SU-DHL-6 (cell line): ENCODE measurements around the gene GABRR1.
"Not testable (repeated sequence)": the region's sequence is repeated elsewhere in the genome, so short reads cannot be mapped to it uniquely, and the experiment has no call there.

ENCODE experiments used
- H2AFZ ChIP-seq: fragments of 200-600 bp; sonication (generic); 2 replicates; pipeline ENCODE4 v1.6.1; 2014; ENCODE audit warnings: low read depth, mild to moderate bottlenecking, moderate library complexity, mixed read lengths, antibody characterized with exemption, low read length; ENCODE audit not compliant: severe bottlenecking
- H3F3A ChIP-seq: fragments of 200-600 bp; shearing (Covaris generic); 2 replicates; pipeline ENCODE4 v1.6.0; 2016; ENCODE audit warnings: antibody characterized with exemption, mild to moderate bottlenecking; ENCODE audit not compliant: insufficient read depth
- H3K27ac ChIP-seq: fragments of 200-600 bp; sonication (generic); 2 replicates; pipeline ENCODE4 v1.5.1; 2016; ENCODE audit warnings: low read depth, mild to moderate bottlenecking, low read length, moderate library complexity, mixed read lengths
- H3K27me3 ChIP-seq: fragments of 200-600 bp; sonication (generic), shearing (Covaris generic); 2 replicates; pipeline ENCODE4 v1.6.0; 2014; ENCODE audit warnings: mild to moderate bottlenecking, low read length
- H3K36me3 ChIP-seq: fragments of 200-600 bp; sonication (generic); 2 replicates; pipeline ENCODE4 v1.6.1; 2014; ENCODE audit warnings: mild to moderate bottlenecking, low read length, mixed read lengths
- H3K4me2 ChIP-seq: fragments of 300-600, 200-600 bp; shearing (Covaris generic), sonication (generic); 2 replicates; pipeline ENCODE4 v1.6.0; 2014; ENCODE audit warnings: low read length, low read depth, mild to moderate bottlenecking; ENCODE audit not compliant: poor library complexity, severe bottlenecking
- H3K4me3 ChIP-seq: fragments of 200-600 bp; sonication (generic); 2 replicates; pipeline ENCODE4 v1.5.1; 2014; ENCODE audit warnings: antibody characterized with exemption, low read length, mild to moderate bottlenecking, mixed read lengths; ENCODE audit not compliant: insufficient read depth, poor library complexity, severe bottlenecking
- H3K79me2 ChIP-seq: fragments of 200-600 bp; sonication (generic); 2 replicates; pipeline ENCODE4 v1.6.1; 2014; ENCODE audit warnings: mild to moderate bottlenecking, low read length, moderate library complexity; ENCODE audit not compliant: insufficient read depth
- H3K9ac ChIP-seq: fragments of 200-600 bp; sonication (generic); 2 replicates; pipeline ENCODE4 v1.7.0; 2014; ENCODE audit warnings: mild to moderate bottlenecking, low read length
- H3K9me2 ChIP-seq: fragments of 200-600 bp; sonication (generic); replicated peaks from 2 replicates; pipeline ENCODE4 v1.6.1; 2014; ENCODE audit warnings: low read length; ENCODE audit not compliant: insufficient read depth
- H3K9me3 ChIP-seq: fragments of 200-600 bp; sonication (generic); 2 replicates; pipeline ENCODE4 v1.6.1; 2014; ENCODE audit warnings: low read length, mixed read lengths; ENCODE audit not compliant: insufficient read depth
- H4K20me1 ChIP-seq: fragments of 200-600 bp; sonication (generic); 2 replicates; pipeline ENCODE4 v1.6.1; 2014; ENCODE audit warnings: low read depth, mild to moderate bottlenecking, antibody characterized with exemption, low read length, moderate library complexity, mixed read lengths
- EZH2phosphoT487 ChIP-seq: fragments of 200-600 bp; sonication (generic), shearing (Covaris generic); conservative IDR thresholded peaks from 2 replicates; pipeline ENCODE4 v1.6.1; 2018; ENCODE audit warnings: mild to moderate bottlenecking, antibody characterized with exemption, low read length, moderate library complexity, mixed read lengths
- TF ChIP-seq, protein P1 (sequence below): fragments of 200-600 bp; sonication (generic); IDR thresholded peaks from one replicate; pipeline ENCODE4 v1.5.1; 2017; ENCODE audit warnings: antibody characterized with exemption, mild to moderate bottlenecking, low read length, moderate library complexity; ENCODE audit not compliant: insufficient read depth, poor library complexity, severe bottlenecking

GABRR1 gene

DNA sequence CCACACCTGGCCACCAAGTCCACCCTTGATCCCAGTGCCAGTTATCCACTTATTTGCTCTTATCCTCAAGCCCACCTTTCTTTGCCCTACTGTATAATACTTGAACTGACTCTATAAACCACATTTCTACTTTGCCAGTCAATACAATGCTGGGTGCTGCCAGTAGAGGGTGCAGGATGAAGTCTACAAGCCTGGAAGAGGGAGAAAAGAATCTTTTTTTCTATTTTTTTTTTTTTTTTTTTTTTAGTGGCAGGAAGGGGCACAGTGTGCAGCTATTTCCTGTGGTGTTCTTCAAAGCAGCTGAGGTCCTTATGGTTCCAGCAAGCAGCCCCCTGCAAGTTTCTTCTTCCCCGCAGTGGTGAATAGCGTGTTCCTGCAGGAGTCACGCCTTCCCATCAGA is 22.2 kb upstream of the GABRR1 start:
- Histone ChIP-seq H3K4me2 (no peak overlapping the region), H3K79me2 (no peaks in the 10 kb centered on the region), H3K36me3 (no peaks in the 10 kb centered on the region), H3K9me3 (no peaks in the 10 kb centered on the region), H3K9ac (no peak overlapping the region), H3F3A (no peaks in the 10 kb centered on the region), H2AFZ (no peak overlapping the region), H3K27me3 (no peaks in the 10 kb centered on the region), H4K20me1 (no peaks in the 10 kb centered on the region), H3K27ac (no peak overlapping the region), H3K9me2 (no peaks in the 10 kb centered on the region), H3K4me3 (no peak overlapping the region)
- no peak for TF ChIP-seq EZH2phosphoT487
- TF ChIP-seq, protein P1, sequence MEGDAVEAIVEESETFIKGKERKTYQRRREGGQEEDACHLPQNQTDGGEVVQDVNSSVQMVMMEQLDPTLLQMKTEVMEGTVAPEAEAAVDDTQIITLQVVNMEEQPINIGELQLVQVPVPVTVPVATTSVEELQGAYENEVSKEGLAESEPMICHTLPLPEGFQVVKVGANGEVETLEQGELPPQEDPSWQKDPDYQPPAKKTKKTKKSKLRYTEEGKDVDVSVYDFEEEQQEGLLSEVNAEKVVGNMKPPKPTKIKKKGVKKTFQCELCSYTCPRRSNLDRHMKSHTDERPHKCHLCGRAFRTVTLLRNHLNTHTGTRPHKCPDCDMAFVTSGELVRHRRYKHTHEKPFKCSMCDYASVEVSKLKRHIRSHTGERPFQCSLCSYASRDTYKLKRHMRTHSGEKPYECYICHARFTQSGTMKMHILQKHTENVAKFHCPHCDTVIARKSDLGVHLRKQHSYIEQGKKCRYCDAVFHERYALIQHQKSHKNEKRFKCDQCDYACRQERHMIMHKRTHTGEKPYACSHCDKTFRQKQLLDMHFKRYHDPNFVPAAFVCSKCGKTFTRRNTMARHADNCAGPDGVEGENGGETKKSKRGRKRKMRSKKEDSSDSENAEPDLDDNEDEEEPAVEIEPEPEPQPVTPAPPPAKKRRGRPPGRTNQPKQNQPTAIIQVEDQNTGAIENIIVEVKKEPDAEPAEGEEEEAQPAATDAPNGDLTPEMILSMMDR: peak; percentile 11

DNA sequence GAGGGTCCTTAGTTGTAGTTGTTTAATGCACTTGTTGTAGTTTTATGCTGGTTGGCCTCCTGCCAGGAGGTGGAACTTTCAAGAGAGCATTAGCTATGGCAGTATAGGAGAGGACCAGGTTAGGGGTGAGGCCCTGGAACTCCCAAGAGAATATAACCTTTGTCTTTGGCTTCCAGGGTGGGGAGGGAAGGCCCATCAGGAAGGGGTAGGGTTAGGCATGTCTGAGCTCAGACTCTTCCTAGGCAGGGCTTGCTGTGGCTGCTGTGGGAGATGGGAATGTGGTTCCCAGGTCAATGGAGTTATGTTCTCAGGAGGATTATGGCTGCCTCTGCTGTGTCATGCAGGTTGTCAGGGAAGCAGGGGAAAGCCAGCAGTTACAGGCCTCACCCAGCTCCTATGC is 20.0 kb upstream of the GABRR1 start:
- Histone ChIP-seq H3K9me3 (no peaks in the 10 kb centered on the region), H4K20me1 (no peaks in the 10 kb centered on the region), H3K4me3 (no peak overlapping the region), H3F3A (no peaks in the 10 kb centered on the region), H3K9ac (no peak overlapping the region), H3K4me2 (no peak overlapping the region), H3K36me3 (no peaks in the 10 kb centered on the region), H3K27me3 (no peaks in the 10 kb centered on the region), H3K27ac (no peak overlapping the region), H2AFZ (no peak overlapping the region), H3K9me2 (no peaks in the 10 kb centered on the region), H3K79me2 (no peaks in the 10 kb centered on the region)
- TF ChIP-seq, protein P1: no peak
- no peak for TF ChIP-seq EZH2phosphoT487

DNA sequence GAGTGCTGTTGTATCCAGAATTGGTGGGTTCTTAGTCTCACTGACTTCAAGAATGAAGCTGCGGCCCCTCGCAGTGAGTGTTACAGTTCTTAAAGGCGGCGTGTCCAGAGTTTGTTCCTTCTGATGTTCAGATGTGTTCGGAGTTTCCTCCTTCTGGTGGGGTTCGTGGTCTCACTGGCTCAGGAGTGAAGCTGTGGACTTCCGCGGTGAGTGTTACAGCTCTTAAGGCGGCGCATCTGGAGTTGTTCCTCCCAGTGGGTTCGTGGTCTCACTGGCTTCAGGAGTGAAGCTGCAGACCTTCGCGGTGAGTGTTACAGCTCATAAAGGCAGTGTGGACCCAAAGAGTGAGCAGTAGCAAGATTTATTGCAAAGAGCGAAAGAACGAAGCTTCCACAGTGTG is 16.4 kb upstream of the GABRR1 start:
- not testable (repeated sequence) for H3K9me3 ChIP-seq, H3K79me2 ChIP-seq, H3K27me3 ChIP-seq, H3K36me3 ChIP-seq, H4K20me1 ChIP-seq, H2AFZ ChIP-seq, H3K27ac ChIP-seq, H3F3A ChIP-seq, H3K4me2 ChIP-seq, H3K9ac ChIP-seq, H3K9me2 ChIP-seq, H3K4me3 ChIP-seq

DNA sequence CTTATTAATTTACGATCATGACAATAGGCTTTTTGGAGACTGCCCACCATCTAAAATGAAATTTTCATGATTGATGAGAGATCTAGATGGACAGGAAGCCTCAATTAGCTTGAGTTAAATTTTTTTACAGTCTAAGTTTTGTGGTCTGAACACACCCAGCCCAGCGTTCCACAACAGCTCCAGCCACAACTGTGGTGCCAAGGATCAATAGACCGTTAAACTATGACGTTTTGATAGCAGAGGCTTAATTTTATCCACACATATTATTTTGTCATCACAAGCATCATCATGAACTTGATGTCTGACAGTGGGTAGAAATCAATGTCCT is 5.5 kb upstream of the GABRR1 start:
- Histone ChIP-seq H4K20me1 (no peaks in the 10 kb centered on the region), H3K9me3 (no peaks in the 10 kb centered on the region), H3F3A (no peaks in the 10 kb centered on the region), H3K4me3 (no peak overlapping the region), H3K27ac (no peak overlapping the region), H3K36me3 (no peaks in the 10 kb centered on the region), H3K9ac (no peak overlapping the region), H3K27me3 (no peaks in the 10 kb centered on the region), H2AFZ (no peak overlapping the region), H3K4me2 (no peak overlapping the region), H3K9me2 (no peaks in the 10 kb centered on the region), H3K79me2 (no peaks in the 10 kb centered on the region)
- TF ChIP-seq, protein P1: no peak
- no peak for TF ChIP-seq EZH2phosphoT487
